MCF 10A (cell line): ENCODE measurements around the gene GPR22. TPM values are rescaled to one million over a fixed set of nuclear protein-coding genes. Genes with fewer than 3 reads are reported as not detected.

ENCODE experiments used
- BruUV-seq: library from RNA; stranded (reverse); fragments of 400-500 nt; replicated peaks from 2 replicates; lab custom pipeline; 2021; lab: Mats Ljungman, UMichigan
- CTCF ChIA-PET: fragments of 300-600 bp; sonication (Branson Sonifier 250); formaldehyde crosslinking; extraction: SDS; loops from one replicate; lab custom pipeline; 2021; ENCODE audit warnings: antibody characterized with exemption, inconsistent platforms; lab: Yijun Ruan, JAX
- POLR2A ChIA-PET: fragments of 300-600, 350-650 bp; sonication (Branson Sonifier 250); formaldehyde crosslinking; extraction: SDS; loops from one replicate; lab custom pipeline; 2020; ENCODE audit warnings: antibody characterized with exemption, inconsistent platforms; lab: Yijun Ruan, JAX
- DNase-seq: peaks from one replicate; pipeline ENCODE4 v3.0.0-alpha.2; 2018; ENCODE audit not compliant: unreplicated experiment
- H3K27ac Mint-ChIP-seq: one replicate; pipeline ENCODE4 v1.8.0; 2022; ENCODE audit warnings: mild to moderate bottlenecking, low read depth, mixed read lengths; ENCODE audit not compliant: unreplicated experiment
- H3K27me3 Mint-ChIP-seq: one replicate; pipeline ENCODE4 v1.8.0; 2022; ENCODE audit warnings: mixed read lengths; ENCODE audit not compliant: insufficient read depth, unreplicated experiment
- H3K36me3 Mint-ChIP-seq: one replicate; pipeline ENCODE4 v1.8.0; 2022; ENCODE audit warnings: mild to moderate bottlenecking, moderate library complexity, mixed read lengths; ENCODE audit not compliant: insufficient read depth, unreplicated experiment
- H3K4me1 Mint-ChIP-seq: one replicate; pipeline ENCODE4 v1.8.0; 2022; ENCODE audit warnings: mixed read lengths; ENCODE audit not compliant: insufficient read depth, unreplicated experiment
- H3K4me3 Mint-ChIP-seq: one replicate; pipeline ENCODE4 v1.8.0; 2022; ENCODE audit warnings: mild to moderate bottlenecking, moderate library complexity, mixed read lengths; ENCODE audit not compliant: unreplicated experiment
- H3K9me3 Mint-ChIP-seq: one replicate; pipeline ENCODE4 v1.8.0; 2022; ENCODE audit warnings: mixed read lengths; ENCODE audit not compliant: unreplicated experiment
- intact Hi-C: fragments of 100-400 bp; cut with micrococcal nuclease; formaldehyde crosslinking; loops from 2 replicates; pipeline ENCODE4 v1.14.1; 2022
- total RNA-seq: library from RNA; stranded (reverse); gene quantifications from 2 replicates; pipeline ENCODE4 v1.2.3, GENCODE V29; 2022
- TF ChIP-seq, protein P1 (sequence below): fragments of 200-600 bp; IDR thresholded peaks from one replicate; pipeline ENCODE4 v1.8.0; 2022; ENCODE audit warnings: antibody characterized with exemption, mild to moderate bottlenecking; ENCODE audit not compliant: unreplicated experiment

GPR22 gene
- total RNA-seq, 1 experiment from 2014 or later, result not detected

DNA sequence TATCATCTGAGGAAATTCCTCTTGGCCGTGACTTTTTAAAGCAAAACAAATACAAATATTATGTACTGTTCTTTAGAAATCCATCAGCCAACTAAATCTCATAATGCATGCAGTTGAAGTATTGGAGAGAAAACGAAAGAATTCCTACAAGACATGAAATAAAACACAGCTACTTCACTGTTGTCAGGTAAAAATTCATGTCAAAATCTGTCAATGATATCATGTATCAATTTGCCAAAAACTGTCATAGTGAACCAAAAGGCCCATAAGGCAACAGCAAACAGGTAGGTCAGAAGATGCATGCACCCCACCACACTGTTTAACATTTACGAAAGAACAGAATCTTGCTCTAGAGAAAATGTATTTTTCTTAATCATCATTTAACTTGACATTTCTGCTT, 2.3 kb downstream of the GPR22 start:
- intact Hi-C loops, result no loop called here
- POLR2A ChIA-PET, result interaction anchor here (1.1 kb wide), 2 partner anchors 9 to 92 kb away, joined by 3 to 4 read pairs; partner anchors contain the start of genes COG5 and DUS4L
- no peak for DNase-seq
- H3K27ac Mint-ChIP-seq, result no peak overlapping the region
- H3K27me3 Mint-ChIP-seq, result no peaks in the 10 kb centered on the region
- H3K9me3 Mint-ChIP-seq, result no peaks in the 10 kb centered on the region
- H3K4me3 Mint-ChIP-seq, result no peak overlapping the region
- no TSS peak for BruUV-seq
- CTCF ChIA-PET, result interaction anchor here (0.9 kb wide), 1 partner anchor 9 kb away, joined by 4 read pairs; no protein-coding TSS in a partner anchor
- H3K36me3 Mint-ChIP-seq, result no peaks in the 10 kb centered on the region
- H3K4me1 Mint-ChIP-seq, result no peaks in the 10 kb centered on the region
- TF ChIP-seq, protein P1, sequence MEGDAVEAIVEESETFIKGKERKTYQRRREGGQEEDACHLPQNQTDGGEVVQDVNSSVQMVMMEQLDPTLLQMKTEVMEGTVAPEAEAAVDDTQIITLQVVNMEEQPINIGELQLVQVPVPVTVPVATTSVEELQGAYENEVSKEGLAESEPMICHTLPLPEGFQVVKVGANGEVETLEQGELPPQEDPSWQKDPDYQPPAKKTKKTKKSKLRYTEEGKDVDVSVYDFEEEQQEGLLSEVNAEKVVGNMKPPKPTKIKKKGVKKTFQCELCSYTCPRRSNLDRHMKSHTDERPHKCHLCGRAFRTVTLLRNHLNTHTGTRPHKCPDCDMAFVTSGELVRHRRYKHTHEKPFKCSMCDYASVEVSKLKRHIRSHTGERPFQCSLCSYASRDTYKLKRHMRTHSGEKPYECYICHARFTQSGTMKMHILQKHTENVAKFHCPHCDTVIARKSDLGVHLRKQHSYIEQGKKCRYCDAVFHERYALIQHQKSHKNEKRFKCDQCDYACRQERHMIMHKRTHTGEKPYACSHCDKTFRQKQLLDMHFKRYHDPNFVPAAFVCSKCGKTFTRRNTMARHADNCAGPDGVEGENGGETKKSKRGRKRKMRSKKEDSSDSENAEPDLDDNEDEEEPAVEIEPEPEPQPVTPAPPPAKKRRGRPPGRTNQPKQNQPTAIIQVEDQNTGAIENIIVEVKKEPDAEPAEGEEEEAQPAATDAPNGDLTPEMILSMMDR, result no peak

DNA sequence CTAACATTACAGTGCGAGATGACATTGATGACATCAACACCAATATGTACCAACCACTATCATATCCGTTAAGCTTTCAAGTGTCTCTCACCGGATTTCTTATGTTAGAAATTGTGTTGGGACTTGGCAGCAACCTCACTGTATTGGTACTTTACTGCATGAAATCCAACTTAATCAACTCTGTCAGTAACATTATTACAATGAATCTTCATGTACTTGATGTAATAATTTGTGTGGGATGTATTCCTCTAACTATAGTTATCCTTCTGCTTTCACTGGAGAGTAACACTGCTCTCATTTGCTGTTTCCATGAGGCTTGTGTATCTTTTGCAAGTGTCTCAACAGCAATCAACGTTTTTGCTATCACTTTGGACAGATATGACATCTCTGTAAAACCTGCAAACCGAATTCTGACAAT, 4.3 kb downstream of the GPR22 start:
- no peaks in the 10 kb centered on the region for H3K4me1 Mint-ChIP-seq
- H3K36me3 Mint-ChIP-seq, result no peaks in the 10 kb centered on the region
- ChIA-PET POLR2A (no interaction called here), CTCF (interaction anchor here (0.5 kb wide), 1 partner anchor 1023 kb away, joined by 3 read pairs; no protein-coding TSS in a partner anchor)
- no peaks in the 10 kb centered on the region for H3K9me3 Mint-ChIP-seq
- no TSS peak for BruUV-seq
- intact Hi-C loops, result no loop called here
- no peak overlapping the region for H3K27ac Mint-ChIP-seq
- no peak for DNase-seq
- H3K27me3 Mint-ChIP-seq, result no peaks in the 10 kb centered on the region
- no peak overlapping the region for H3K4me3 Mint-ChIP-seq
- TF ChIP-seq, protein P1, result no peak

DNA sequence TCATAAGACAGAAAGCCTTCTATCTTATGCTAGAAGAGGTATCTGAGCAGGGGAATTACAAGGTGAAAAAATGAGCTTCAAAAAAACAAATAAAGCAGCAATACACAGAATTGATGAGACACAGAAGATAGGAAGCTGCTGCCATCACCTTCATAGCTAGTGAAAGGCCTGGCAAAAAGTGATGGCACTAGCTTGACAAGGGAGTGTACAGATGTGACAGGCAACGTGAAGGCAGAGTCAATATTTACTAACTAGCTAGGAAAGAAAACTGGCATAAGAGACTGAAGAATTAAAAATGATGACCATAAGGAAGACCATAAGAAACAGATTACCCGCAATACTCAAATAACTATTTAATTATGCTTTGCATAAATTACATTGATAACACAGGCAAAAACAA, 9.4 kb downstream of the GPR22 start:
- Mint-ChIP-seq H3K9me3 (no peaks in the 10 kb centered on the region), H3K4me3 (no peak overlapping the region), H3K4me1 (no peaks in the 10 kb centered on the region), H3K27me3 (no peaks in the 10 kb centered on the region), H3K36me3 (no peaks in the 10 kb centered on the region), H3K27ac (no peak overlapping the region)
- no peak for DNase-seq
- intact Hi-C loops, result no loop called here
- TF ChIP-seq, protein P1, result no peak
- ChIA-PET CTCF (interaction anchor here (0.6 to 1.6 kb wide), 7 partner anchors 10 to 332 kb away, joined by 3 to 6 read pairs (median 4); no protein-coding TSS in a partner anchor), POLR2A (no interaction called here)
- no TSS peak for BruUV-seq

DNA sequence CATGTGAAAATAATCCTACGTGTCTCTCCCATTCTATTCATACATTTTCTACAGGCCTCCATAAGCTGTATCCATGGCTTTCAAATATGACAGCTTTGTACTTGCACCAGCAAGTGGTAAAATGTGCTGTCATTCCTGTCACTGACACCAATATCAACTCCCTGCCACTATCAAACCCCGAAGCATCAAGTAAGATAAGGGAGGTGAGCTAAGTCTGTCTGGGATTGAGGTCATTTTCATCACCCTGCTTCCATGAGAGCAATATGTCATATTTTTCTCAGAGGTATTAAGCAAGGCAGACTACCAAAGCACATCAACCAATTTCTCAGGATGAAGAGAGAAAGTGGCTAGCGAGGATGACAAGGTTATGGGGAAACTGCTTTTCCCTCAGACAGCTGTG, 11.1 kb downstream of the GPR22 start:
- BruUV-seq, result no TSS peak
- intact Hi-C loops, result no loop called here
- Mint-ChIP-seq H3K9me3 (no peaks in the 10 kb centered on the region), H3K4me1 (no peaks in the 10 kb centered on the region), H3K27me3 (no peaks in the 10 kb centered on the region), H3K27ac (no peak overlapping the region), H3K36me3 (no peaks in the 10 kb centered on the region), H3K4me3 (no peak overlapping the region)
- TF ChIP-seq, protein P1, result no peak
- no peak for DNase-seq
- CTCF ChIA-PET, result interaction anchor here (1.2 kb wide), 1 partner anchor 17 kb away, joined by 3 read pairs; no protein-coding TSS in a partner anchor
- POLR2A ChIA-PET, result no interaction called here
